Measurements from ENCODE around the gene FBXL17.

The FBXL17 gene

GRCh38 chr5:107809201-107810034, 572.5 kb downstream of the FBXL17 start:
- TF ChIP-seq FOXP2 (optimal IDR thresholded peaks at IDR 0.05; ENCODE audit: borderline replicate concordance, extremely low read depth, extremely low read length, insufficient read depth) (no peak), TAF1 (IDR thresholded peaks at IDR 0.05; ENCODE audit: borderline replicate concordance, insufficient read depth, low read length) (no peak)
